ENCODE results near the gene POU6F2.

The POU6F2 gene

GRCh38 chr7:39416866-39417265 is 439.2 kb downstream of the POU6F2 start:
- Histone ChIP-seq H3F3A (ENCODE audit: control insufficient read depth, insufficient read depth) (0 out of 2 replicates have a peak, but pooled peaks cover 3% of the 10 kb centered on the region), H3K4me3 (ENCODE audit: low read length) (no peak overlapping the region), H3K4me1 (ENCODE audit: control insufficient read depth, low read length) (peaks cover 7% of the 10 kb centered on the region; the same call in 1 of the 2 replicates), H3K4me2 (ENCODE audit: low read length) (no peak overlapping the region), H3K27me3 (ENCODE audit: control insufficient read depth, low read length) (peaks cover 31% of the 10 kb centered on the region), H3K9me2 (replicated peaks; ENCODE audit: control insufficient read depth, low read length) (no peaks in the 10 kb centered on the region), H3K27ac (ENCODE audit: low read depth, low read length) (no peak overlapping the region), H3K36me3 (ENCODE audit: control insufficient read depth, low read length) (no peaks in the 10 kb centered on the region), H3K79me2 (ENCODE audit: control insufficient read depth, low read length) (no peaks in the 10 kb centered on the region), H4K20me1 (ENCODE audit: control insufficient read depth, insufficient read depth, low read depth, low read length) (no peaks in the 10 kb centered on the region), H3K9me3 (ENCODE audit: control insufficient read depth, insufficient read depth, low read length) (no peaks in the 10 kb centered on the region)
- TF ChIP-seq, protein P1, sequence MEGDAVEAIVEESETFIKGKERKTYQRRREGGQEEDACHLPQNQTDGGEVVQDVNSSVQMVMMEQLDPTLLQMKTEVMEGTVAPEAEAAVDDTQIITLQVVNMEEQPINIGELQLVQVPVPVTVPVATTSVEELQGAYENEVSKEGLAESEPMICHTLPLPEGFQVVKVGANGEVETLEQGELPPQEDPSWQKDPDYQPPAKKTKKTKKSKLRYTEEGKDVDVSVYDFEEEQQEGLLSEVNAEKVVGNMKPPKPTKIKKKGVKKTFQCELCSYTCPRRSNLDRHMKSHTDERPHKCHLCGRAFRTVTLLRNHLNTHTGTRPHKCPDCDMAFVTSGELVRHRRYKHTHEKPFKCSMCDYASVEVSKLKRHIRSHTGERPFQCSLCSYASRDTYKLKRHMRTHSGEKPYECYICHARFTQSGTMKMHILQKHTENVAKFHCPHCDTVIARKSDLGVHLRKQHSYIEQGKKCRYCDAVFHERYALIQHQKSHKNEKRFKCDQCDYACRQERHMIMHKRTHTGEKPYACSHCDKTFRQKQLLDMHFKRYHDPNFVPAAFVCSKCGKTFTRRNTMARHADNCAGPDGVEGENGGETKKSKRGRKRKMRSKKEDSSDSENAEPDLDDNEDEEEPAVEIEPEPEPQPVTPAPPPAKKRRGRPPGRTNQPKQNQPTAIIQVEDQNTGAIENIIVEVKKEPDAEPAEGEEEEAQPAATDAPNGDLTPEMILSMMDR (IDR thresholded peaks at IDR 0.05; ENCODE audit: low read depth, low read length, poor library complexity, severe bottlenecking) = no peak

- Histone ChIP-seq H3K27ac (ENCODE audit: low read depth, low read length) (no peak overlapping the region), H3K4me3 (ENCODE audit: low read length) (no peak overlapping the region), H3K27me3 (ENCODE audit: control insufficient read depth, low read length) (peaks cover 31% of the 10 kb centered on the region), H3K4me1 (ENCODE audit: control insufficient read depth, low read length) (peaks cover 7% of the 10 kb centered on the region; the same call in 1 of the 2 replicates), H3K4me2 (ENCODE audit: low read length) (no peak overlapping the region), H3K36me3 (ENCODE audit: control insufficient read depth, low read length) (no peaks in the 10 kb centered on the region), H4K20me1 (ENCODE audit: control insufficient read depth, insufficient read depth, low read depth, low read length) (no peaks in the 10 kb centered on the region), H3F3A (ENCODE audit: control insufficient read depth, insufficient read depth) (0 out of 2 replicates have a peak, but pooled peaks cover 3% of the 10 kb centered on the region), H3K9me2 (replicated peaks; ENCODE audit: control insufficient read depth, low read length) (no peaks in the 10 kb centered on the region), H3K9me3 (ENCODE audit: control insufficient read depth, insufficient read depth, low read length) (no peaks in the 10 kb centered on the region), H3K79me2 (ENCODE audit: control insufficient read depth, low read length) (no peaks in the 10 kb centered on the region)
- no peak for TF ChIP-seq EZH2phosphoT487 (IDR thresholded peaks at IDR 0.05; ENCODE audit: borderline replicate concordance, low read length)
- TF ChIP-seq, protein P1 (IDR thresholded peaks at IDR 0.05; ENCODE audit: low read depth, low read length, poor library complexity, severe bottlenecking) = peak; percentile 13
Observed at GRCh38 chr7:39417642-39418041, 439.9 kb downstream of the POU6F2 start.

GRCh38 chr7:39421251-39421650 is 443.5 kb downstream of the POU6F2 start:
- H3K79me2 ChIP-seq (ENCODE audit: control insufficient read depth, low read length) = no peaks in the 10 kb centered on the region
- no peak overlapping the region for H3K27ac ChIP-seq (ENCODE audit: low read depth, low read length)
- H4K20me1 ChIP-seq (ENCODE audit: control insufficient read depth, insufficient read depth, low read depth, low read length) = no peaks in the 10 kb centered on the region
- H3K9me2 ChIP-seq (replicated peaks; ENCODE audit: control insufficient read depth, low read length) = no peaks in the 10 kb centered on the region
- H3K27me3 ChIP-seq (ENCODE audit: control insufficient read depth, low read length) = peaks cover 12% of the 10 kb centered on the region; the same call in 1 of the 2 replicates
- H3K36me3 ChIP-seq (ENCODE audit: control insufficient read depth, low read length) = no peaks in the 10 kb centered on the region
- H3K4me2 ChIP-seq (ENCODE audit: low read length) = no peak overlapping the region
- no peaks in the 10 kb centered on the region for H3K9me3 ChIP-seq (ENCODE audit: control insufficient read depth, insufficient read depth, low read length)
- H3K4me3 ChIP-seq (ENCODE audit: low read length) = no peak overlapping the region
- no peaks in the 10 kb centered on the region for H3F3A ChIP-seq (ENCODE audit: control insufficient read depth, insufficient read depth)
- no peaks in the 10 kb centered on the region for H3K4me1 ChIP-seq (ENCODE audit: control insufficient read depth, low read length)
- TF ChIP-seq EZH2phosphoT487 (IDR thresholded peaks at IDR 0.05; ENCODE audit: borderline replicate concordance, low read length) = no peak
- TF ChIP-seq, protein P1 (IDR thresholded peaks at IDR 0.05; ENCODE audit: low read depth, low read length, poor library complexity, severe bottlenecking) = no peak

Data from DOHH2 (cell line).